H1 (cell line): ENCODE data around the gene SEH1L. TPM values are rescaled to one million over a fixed set of nuclear protein-coding genes. Genes with fewer than 3 reads are reported as not detected.

ENCODE experiments used
- ASH2L ChIP-seq: fragments of 200-600, 300-600 bp; sonication (generic); IDR thresholded peaks from one replicate; pipeline ENCODE4 v1.7.1; 2017; ENCODE audit warnings: low read length
- BCL11A ChIP-seq, 2 experiments: IDR thresholded peaks; one replicate each; pipeline ENCODE4 v1.6.1; 2011; ENCODE audit warnings: low read depth in 2 of 2, low read length in 2 of 2, mild to moderate bottlenecking in 2 of 2
- BRCA1 ChIP-seq: IDR thresholded peaks from 2 replicates; pipeline ENCODE4 v1.6.1; 2012; ENCODE audit warnings: low read depth, low read length, improper control_type of control experiment
- CBX5 ChIP-seq: fragments of 300-800, 300-1000 bp; sonication (generic); IDR thresholded peaks from 2 replicates; pipeline ENCODE4 v1.7.1; 2016; ENCODE audit warnings: antibody characterized with exemption, low read length, low read depth
- CHD1 ChIP-seq: IDR thresholded peaks from 2 replicates; pipeline ENCODE4 v1.6.1; 2012; ENCODE audit warnings: low read depth, low read length, improper control_type of control experiment
- EP300 ChIP-seq, 2 experiments: IDR thresholded peaks; 1 replicate in 1 of 2; 2 replicates in 1 of 2; pipeline ENCODE4 v1.6.1; 2011 to 2012; ENCODE audit warnings: low read depth in 2 of 2, low read length in 2 of 2, mild to moderate bottlenecking in 2 of 2, borderline replicate concordance in 1 of 2, inconsistent platforms in 1 of 2, moderate library complexity in 1 of 2
- EZH2 ChIP-seq: fragments of 200-600 bp; sonication (generic); IDR thresholded peaks from 2 replicates; pipeline ENCODE4 v1.7.1; 2012; ENCODE audit warnings: low read depth, mild to moderate bottlenecking, moderate library complexity, low read length, inconsistent platforms; ENCODE audit not compliant: severe bottlenecking
- FOSL1 ChIP-seq: IDR thresholded peaks from 2 replicates; pipeline ENCODE4 v1.6.1; 2011; ENCODE audit warnings: mild to moderate bottlenecking, low read depth, low read length, moderate library complexity; ENCODE audit not compliant: insufficient read depth
- GTF2F1 ChIP-seq: IDR thresholded peaks from 2 replicates; pipeline ENCODE4 v1.6.1; 2012; ENCODE audit warnings: low read depth, low read length, improper control_type of control experiment, borderline replicate concordance
- JUN ChIP-seq: IDR thresholded peaks from 2 replicates; pipeline ENCODE4 v1.6.1; 2011; ENCODE audit warnings: low read depth, mild to moderate bottlenecking, improper control_type of control experiment, low read length
- KDM5A ChIP-seq: fragments of 200-600 bp; IDR thresholded peaks from 2 replicates; pipeline ENCODE4 v1.7.1; 2012; ENCODE audit warnings: mild to moderate bottlenecking, low read length, inconsistent platforms, mixed read lengths
- PHF8 ChIP-seq: fragments of 200-600 bp; sonication (generic); conservative IDR thresholded peaks from 2 replicates; pipeline ENCODE4 v1.7.1; 2012; ENCODE audit warnings: low read depth, mild to moderate bottlenecking, inconsistent platforms, low read length, moderate library complexity
- POLR2AphosphoS5 ChIP-seq: IDR thresholded peaks from 2 replicates; pipeline ENCODE4 v1.6.1; 2011; ENCODE audit warnings: low read depth, low read length
- RAD21 ChIP-seq, 2 experiments: IDR thresholded peaks in 1 of 2; conservative IDR thresholded peaks in 1 of 2; 2 replicates each; pipeline ENCODE4 v1.6.1; 2011; ENCODE audit warnings: low read depth in 2 of 2, low read length in 2 of 2, improper control_type of control experiment in 1 of 2, inconsistent platforms in 1 of 2, mild to moderate bottlenecking in 1 of 2, moderate library complexity in 1 of 2
- SIRT6 ChIP-seq: IDR thresholded peaks from one replicate; pipeline ENCODE4 v1.7.1; 2012; ENCODE audit warnings: low read length, inconsistent platforms
- SP1 ChIP-seq: IDR thresholded peaks from 2 replicates; pipeline ENCODE4 v1.6.1; 2011; ENCODE audit warnings: low read depth, low read length
- TBP ChIP-seq: IDR thresholded peaks from 2 replicates; pipeline ENCODE4 v1.6.1; 2011; ENCODE audit warnings: low read depth, low read length, improper control_type of control experiment
- TEAD4 ChIP-seq: IDR thresholded peaks from 2 replicates; pipeline ENCODE4 v1.6.1; 2012; ENCODE audit warnings: low read depth, low read length, inconsistent platforms, mixed read lengths
- YY1 ChIP-seq: IDR thresholded peaks from 2 replicates; pipeline ENCODE4 v1.6.1; 2011; ENCODE audit warnings: low read depth, mild to moderate bottlenecking, low read length
- polyA plus RNA-seq, 7 experiments: library from polyadenylated mRNA; depleted of rRNA in 3 of 7; stranded (reverse) in 5 of 7; unstranded in 2 of 7; fragments of >200 nt in 5 of 7; fragments of 200-250 nt in 2 of 7; gene quantifications; 1 replicate in 5 of 7; 2 replicates in 1 of 7; 4 replicates in 1 of 7; pipeline versions ENCODE4 v1.2.1 to v1.2.3, GENCODE V29; 2011 to 2013; ENCODE audit warnings: missing spikeins in 2 of 7, mixed read lengths in 2 of 7
- total RNA-seq: library from RNA; stranded (reverse); fragmentation: NEBNext Ultra II Directional; extraction: Animal tissue kit (Norgen Biotek cat#: 25700); gene quantifications from 2 replicates; pipeline ENCODE4 v1.2.1, GENCODE V29; 2021
- TF ChIP-seq, protein P1 (sequence below), 3 experiments: IDR thresholded peaks; 1 replicate in 2 of 3; 2 replicates in 1 of 3; pipeline versions ENCODE4 v1.5.1 to v1.6.1; 2011; ENCODE audit warnings: low read length in 3 of 3, mild to moderate bottlenecking in 3 of 3, inconsistent platforms in 2 of 3, low read depth in 1 of 3, moderate library complexity in 1 of 3; ENCODE audit not compliant: insufficient read depth in 1 of 3; ENCODE audit errors: control extremely low read depth in 1 of 3
- TF ChIP-seq, protein P2 (sequence below): IDR thresholded peaks from 2 replicates; pipeline ENCODE4 v1.6.1; 2011; ENCODE audit warnings: low read length, improper control_type of control experiment

SEH1L gene
- total and polyA plus RNA-seq, 2 of the 8 experiments (the other 6 are each of a cell fraction or from before 2014, with no cell fraction given), result 41.7 to 96.7 TPM

DNA sequence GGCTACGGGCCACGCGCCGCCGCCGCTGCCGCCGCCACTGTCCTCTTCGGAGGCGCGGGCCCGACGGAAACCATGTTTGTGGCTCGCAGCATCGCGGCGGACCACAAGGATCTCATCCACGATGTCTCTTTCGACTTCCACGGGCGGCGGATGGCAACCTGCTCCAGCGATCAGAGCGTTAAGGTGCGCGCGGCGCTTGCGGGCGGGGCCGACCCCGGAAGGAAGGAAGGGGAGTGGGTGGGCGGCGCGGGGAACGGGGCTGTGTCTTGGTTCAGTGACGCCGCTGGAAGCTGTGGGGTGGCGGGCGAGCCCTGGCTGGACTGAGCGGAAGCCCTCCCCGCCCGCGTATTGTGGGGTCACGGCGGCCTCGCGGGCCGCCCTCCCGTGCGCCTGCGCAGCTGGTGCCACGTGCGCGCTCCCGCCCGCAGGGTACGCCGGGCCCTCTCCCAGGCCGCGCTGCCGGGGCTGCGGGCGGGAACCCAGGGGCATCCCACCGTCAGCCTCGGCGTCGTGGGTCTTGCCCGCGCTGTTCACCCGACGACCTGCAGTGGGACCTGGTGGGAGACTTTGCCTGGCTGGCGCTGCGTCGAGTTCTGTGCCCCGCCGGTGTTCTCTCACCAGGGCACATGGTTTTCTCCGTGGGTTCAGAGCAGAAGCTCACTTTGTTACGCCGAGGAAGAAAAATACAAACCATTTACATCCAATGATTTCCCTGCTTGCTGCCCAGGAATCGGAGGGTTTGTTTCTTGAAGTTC lies 416 bp downstream of the SEH1L start (continued):
- TF ChIP-seq, protein P1, sequence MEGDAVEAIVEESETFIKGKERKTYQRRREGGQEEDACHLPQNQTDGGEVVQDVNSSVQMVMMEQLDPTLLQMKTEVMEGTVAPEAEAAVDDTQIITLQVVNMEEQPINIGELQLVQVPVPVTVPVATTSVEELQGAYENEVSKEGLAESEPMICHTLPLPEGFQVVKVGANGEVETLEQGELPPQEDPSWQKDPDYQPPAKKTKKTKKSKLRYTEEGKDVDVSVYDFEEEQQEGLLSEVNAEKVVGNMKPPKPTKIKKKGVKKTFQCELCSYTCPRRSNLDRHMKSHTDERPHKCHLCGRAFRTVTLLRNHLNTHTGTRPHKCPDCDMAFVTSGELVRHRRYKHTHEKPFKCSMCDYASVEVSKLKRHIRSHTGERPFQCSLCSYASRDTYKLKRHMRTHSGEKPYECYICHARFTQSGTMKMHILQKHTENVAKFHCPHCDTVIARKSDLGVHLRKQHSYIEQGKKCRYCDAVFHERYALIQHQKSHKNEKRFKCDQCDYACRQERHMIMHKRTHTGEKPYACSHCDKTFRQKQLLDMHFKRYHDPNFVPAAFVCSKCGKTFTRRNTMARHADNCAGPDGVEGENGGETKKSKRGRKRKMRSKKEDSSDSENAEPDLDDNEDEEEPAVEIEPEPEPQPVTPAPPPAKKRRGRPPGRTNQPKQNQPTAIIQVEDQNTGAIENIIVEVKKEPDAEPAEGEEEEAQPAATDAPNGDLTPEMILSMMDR (IDR thresholded peaks at IDR 0.05; ENCODE audit: control extremely low read depth in 1 of 3, insufficient read depth in 1 of 3, low read depth in 1 of 3, low read length in 3 of 3), result 0 out of 4 replicates have a peak, but pooled peaks of 1 of the 3 experiments have one; percentile 0
- TF ChIP-seq SP1 (no peak), TEAD4 (no peak), POLR2AphosphoS5 (peak; percentile 72), PHF8 (peak; percentile 99), GTF2F1 (no peak; the same call in 1 of the 2 replicates), YY1 (peak; percentile 48; the same call in 1 of the 2 replicates), CBX5 (no peak), BCL11A (IDR thresholded peaks at IDR 0.05; ENCODE audit: low read depth in 2 of 2, low read length in 2 of 2) (no peak), RAD21 (IDR thresholded peaks at IDR 0.05 in 1 of 2, conservative IDR thresholded peaks at IDR 0.05 in 1 of 2; ENCODE audit: low read depth in 2 of 2, low read length in 2 of 2) (no peak), EP300 (IDR thresholded peaks at IDR 0.05; ENCODE audit: borderline replicate concordance in 1 of 2, low read depth in 2 of 2, low read length in 2 of 2) (no peak), EZH2 (no peak), JUN (no peak), FOSL1 (no peak), KDM5A (no peak), TBP (no peak), CHD1 (no peak), ASH2L (peak; percentile 68), SIRT6 (no peak), BRCA1 (no peak)
- TF ChIP-seq, protein P2, sequence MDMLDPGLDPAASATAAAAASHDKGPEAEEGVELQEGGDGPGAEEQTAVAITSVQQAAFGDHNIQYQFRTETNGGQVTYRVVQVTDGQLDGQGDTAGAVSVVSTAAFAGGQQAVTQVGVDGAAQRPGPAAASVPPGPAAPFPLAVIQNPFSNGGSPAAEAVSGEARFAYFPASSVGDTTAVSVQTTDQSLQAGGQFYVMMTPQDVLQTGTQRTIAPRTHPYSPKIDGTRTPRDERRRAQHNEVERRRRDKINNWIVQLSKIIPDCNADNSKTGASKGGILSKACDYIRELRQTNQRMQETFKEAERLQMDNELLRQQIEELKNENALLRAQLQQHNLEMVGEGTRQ, result peak; percentile 72
